Heart left ventricle (tissue), 16 donors: ENCODE measurements around the gene WWOX. TPM values are rescaled to one million over a fixed set of nuclear protein-coding genes. Genes with fewer than 3 reads are reported as not detected.

Source experiments
- ATAC-seq, 4 donors: fragments of 200-7000 bp; cut with Tn5 transposase; one replicate each; pipeline ENCODE4 v1.9.1; 2020 to 2022; ENCODE audit warnings: moderate library complexity in 4 of 4, mild to moderate bottlenecking in 3 of 4, moderate number of reproducible peaks in 1 of 4
- DNase-seq, 5 donors: peaks; one replicate each; pipeline ENCODE4 v3.0.0-alpha.2; 2020
- H3K27ac ChIP-seq, 12 donors: fragments of 200-600 bp; sonication (generic) in 4 of 12; one replicate each; pipeline versions ENCODE4 v1.5.0 to v1.8.0; 2016 to 2022; ENCODE audit warnings: mild to moderate bottlenecking in 2 of 12
- H3K27me3 ChIP-seq, 9 donors: fragments of 200-600 bp; sonication (generic) in 2 of 9; one replicate each; pipeline versions ENCODE4 v1.5.1 to v1.8.0; 2016 to 2022; ENCODE audit warnings: mild to moderate bottlenecking in 3 of 9
- H3K36me3 ChIP-seq, 9 donors: fragments of 200-600 bp; sonication (generic) in 2 of 9; one replicate each; pipeline versions ENCODE4 v1.5.0 to v1.8.0; 2018 to 2022; ENCODE audit warnings: mild to moderate bottlenecking in 2 of 9
- H3K4me1 ChIP-seq, 12 donors: fragments of 200-600 bp; sonication (generic) in 4 of 12; one replicate each; pipeline versions ENCODE4 v1.5.0 to v1.8.0; 2016 to 2022; ENCODE audit warnings: mild to moderate bottlenecking in 3 of 12
- H3K4me3 ChIP-seq, 12 donors: fragments of 200-600 bp; sonication (generic) in 4 of 12; one replicate each; pipeline versions ENCODE4 v1.5.0 to v1.8.0; 2017 to 2022; ENCODE audit warnings: mild to moderate bottlenecking in 9 of 12, moderate library complexity in 4 of 12
- H3K9me3 ChIP-seq, 12 donors: fragments of 200-600 bp; sonication (generic) in 4 of 12; one replicate each; pipeline versions ENCODE4 v1.5.0 to v1.8.0; 2016 to 2022; ENCODE audit warnings: mild to moderate bottlenecking in 1 of 12
- POLR2A ChIP-seq, 2 donors: fragments of 450-650 bp; IDR thresholded peaks; one replicate each; pipeline ENCODE4 v1.6.1; 2017; ENCODE audit warnings: antibody characterized with exemption in 2 of 2, mild to moderate bottlenecking in 2 of 2, moderate library complexity in 2 of 2
- WGBS, 4 donors: extraction: QIAGEN DNeasy Blood & Tissue Kit in 2 of 4; methylation state at CpG; one replicate each; pipeline versions ENCODE4 v1.1.5 to v1.1.7; 2013 to 2018; 5-methylcytosine and 5-hydroxymethylcytosine counted together
- intact Hi-C, 10 donors: fragments of 100-400 bp; cut with DNase I; formaldehyde crosslinking; loops; one replicate each; pipeline versions ENCODE4 v1.11.1 to v1.14.2; 2022
- polyA plus RNA-seq, 2 donors: library from polyadenylated mRNA; stranded (reverse); fragments of 200-250 nt; gene quantifications; one replicate each; pipeline ENCODE4 v1.2.3, GENCODE V29; 2013
- total RNA-seq, 9 donors: library from RNA; depleted of rRNA in 2 of 9; stranded (reverse); fragments of >200 nt in 2 of 9; fragmentation: NEBNext Ultra II Directional in 3 of 9; extraction: Animal tissue kit (Norgen Biotek cat#: 25700) in 3 of 9; gene quantifications; one replicate each; pipeline versions ENCODE4 v1.1.0 to v1.2.4, GENCODE V29; 2016 to 2023
- TF ChIP-seq, protein P1 (sequence below), 12 donors: fragments of 200-600 bp; sonication (generic) in 4 of 12; IDR thresholded peaks; one replicate each; pipeline versions ENCODE4 v1.5.0 to v1.8.0; 2018 to 2022; ENCODE audit warnings: antibody characterized with exemption in 12 of 12, mild to moderate bottlenecking in 5 of 12
- donor health status: ischemic (EF 13 %, LVEDD 7.1; RV severe dilation, severe dysfunction).
- donor health status: healthy with polysubstance abuse.
- donor health status: DM: no; HTN: yes; CAD: no.
- donor health status: DM: no; HTN: no; CAD: no.
- donor health status: ischemic (EF 25% LVEDD 6.9; RV normal size, moderate dysfunction).
- donor health status: ischemic (EF 25% LVEDD 5.7; RV mildly dilated, moderate dysfunction).
- donor health status: healthy.
- donor health status: DM: yes; HTN: yes; CAD: no.
- donor health status: ischemic (EF 35%, LVEDD 5.7; RV mildly dilated, moderate dysfunction).
- donor health status: nonischemic (EF 11% LVEDD 7.7; RV severe dilation, severe dysfunction).
- donor health status: DM: yes; HTN: yes; CAD: no.
- donor health status: PGD.
- donor health status: ischemic (EF 29% LVEDD 5.4; RV normal size, mild dysfunction).
- donor health status: nonischemic (EF 23%, LVEDD 6.1; RV moderate dilation, normal function).

Gene WWOX
- total and polyA plus RNA-seq, 11 donors: 4.3 to 18.3 (median 9.1) TPM

DNA sequence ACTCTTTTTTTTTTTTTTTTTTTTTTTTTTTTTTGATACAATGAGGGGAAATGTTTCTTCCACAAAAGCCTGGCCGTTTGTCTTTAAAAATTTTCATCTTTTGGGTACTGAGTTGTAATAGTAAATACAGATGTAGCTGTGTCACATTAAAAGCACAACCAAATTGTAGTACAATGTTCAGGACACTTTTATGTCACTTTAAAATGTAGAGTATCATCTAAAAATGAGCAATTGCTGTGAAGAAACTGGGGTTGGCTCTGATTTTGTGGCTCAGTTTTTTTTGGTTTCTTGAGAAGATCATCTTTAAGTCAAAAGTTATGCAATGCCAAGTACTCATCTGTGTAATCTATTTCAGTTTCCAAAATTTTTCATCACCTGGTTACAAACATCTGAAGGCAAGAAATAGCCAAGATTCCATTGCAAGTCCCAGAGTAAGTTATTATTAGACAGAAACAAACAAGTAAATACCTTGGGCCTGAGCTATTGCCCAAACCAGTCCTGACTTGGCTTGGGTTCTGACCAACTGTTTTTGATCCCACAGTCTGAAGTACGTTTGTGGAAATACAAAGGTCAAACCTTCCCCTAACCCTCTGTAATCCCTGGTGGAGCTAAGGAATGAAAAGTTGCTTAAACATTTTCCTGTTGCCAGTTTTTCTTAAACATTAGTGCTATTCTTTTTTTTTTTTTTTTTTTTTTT lies 717.2 kb downstream of the WWOX start:
- H3K4me1 ChIP-seq: peaks cover 0 to 35% (median 28%) of the 10 kb centered on the region in 12 donors
- no peaks in the 10 kb centered on the region for H3K36me3 ChIP-seq
- DNase-seq (no peak), ATAC-seq (peak; percentile 57 to 76 (median 65))
- peak overlapping the region in 10 of 12 donors; percentile 33 to 69 (median 49) for H3K27ac ChIP-seq
- no peak overlapping the region for H3K4me3 ChIP-seq
- no peak for TF ChIP-seq POLR2A (IDR thresholded peaks at IDR 0.05)
- TF ChIP-seq, protein P1, sequence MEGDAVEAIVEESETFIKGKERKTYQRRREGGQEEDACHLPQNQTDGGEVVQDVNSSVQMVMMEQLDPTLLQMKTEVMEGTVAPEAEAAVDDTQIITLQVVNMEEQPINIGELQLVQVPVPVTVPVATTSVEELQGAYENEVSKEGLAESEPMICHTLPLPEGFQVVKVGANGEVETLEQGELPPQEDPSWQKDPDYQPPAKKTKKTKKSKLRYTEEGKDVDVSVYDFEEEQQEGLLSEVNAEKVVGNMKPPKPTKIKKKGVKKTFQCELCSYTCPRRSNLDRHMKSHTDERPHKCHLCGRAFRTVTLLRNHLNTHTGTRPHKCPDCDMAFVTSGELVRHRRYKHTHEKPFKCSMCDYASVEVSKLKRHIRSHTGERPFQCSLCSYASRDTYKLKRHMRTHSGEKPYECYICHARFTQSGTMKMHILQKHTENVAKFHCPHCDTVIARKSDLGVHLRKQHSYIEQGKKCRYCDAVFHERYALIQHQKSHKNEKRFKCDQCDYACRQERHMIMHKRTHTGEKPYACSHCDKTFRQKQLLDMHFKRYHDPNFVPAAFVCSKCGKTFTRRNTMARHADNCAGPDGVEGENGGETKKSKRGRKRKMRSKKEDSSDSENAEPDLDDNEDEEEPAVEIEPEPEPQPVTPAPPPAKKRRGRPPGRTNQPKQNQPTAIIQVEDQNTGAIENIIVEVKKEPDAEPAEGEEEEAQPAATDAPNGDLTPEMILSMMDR (IDR thresholded peaks at IDR 0.05): no peak
- no peaks in the 10 kb centered on the region for H3K27me3 ChIP-seq
- intact Hi-C loops: no loop called here
- 19 to 32% (median 28%) methylated on average over 2 of the region's 2 CpGs for WGBS, 4 donors
- H3K9me3 ChIP-seq: no peaks in the 10 kb centered on the region

DNA sequence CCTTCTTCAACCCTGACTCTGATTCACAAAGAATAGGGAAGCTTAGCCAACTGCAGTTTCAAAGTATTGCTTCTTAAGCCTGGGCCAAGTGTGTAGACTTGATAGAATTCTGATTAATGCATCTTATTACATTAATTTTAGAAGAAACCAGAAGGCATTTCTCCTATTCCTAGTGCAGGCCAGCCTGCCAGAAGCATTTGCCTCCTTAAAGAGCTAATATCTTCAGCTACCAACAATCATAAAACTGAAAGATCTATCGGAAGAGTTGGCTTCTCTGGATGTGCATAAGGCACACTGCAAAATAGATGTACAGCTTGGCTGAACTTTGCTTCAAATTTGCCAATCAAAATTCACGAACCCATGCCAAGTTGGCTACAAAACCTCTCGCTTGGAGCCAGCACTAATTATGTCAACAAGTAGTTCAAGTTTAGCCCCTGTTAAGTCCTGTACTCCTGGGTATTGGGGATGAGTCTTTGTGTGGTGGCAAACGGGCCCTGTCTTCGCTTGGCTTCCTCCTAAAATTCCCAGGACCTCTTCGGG lies 717.8 kb downstream of the WWOX start:
- Histone ChIP-seq H3K4me3 (no peak overlapping the region), H3K27ac (peak overlapping the region in 9 of 12 donors; percentile 26 to 69 (median 44)), H3K27me3 (no peaks in the 10 kb centered on the region), H3K9me3 (no peaks in the 10 kb centered on the region), H3K36me3 (no peaks in the 10 kb centered on the region), H3K4me1 (peaks cover 0 to 35% (median 28%) of the 10 kb centered on the region in 12 donors)
- ATAC-seq (peak; percentile 48 to 68 (median 60)), DNase-seq (peak in 2 of 5 donors; percentile 8 to 33)
- TF ChIP-seq POLR2A (IDR thresholded peaks at IDR 0.05): no peak
- TF ChIP-seq, protein P1 (IDR thresholded peaks at IDR 0.05): no peak
- 33 to 41% (median 36%) methylated on average over 6 of the region's 6 CpGs for WGBS, 4 donors
- intact Hi-C loops: no loop called here

DNA sequence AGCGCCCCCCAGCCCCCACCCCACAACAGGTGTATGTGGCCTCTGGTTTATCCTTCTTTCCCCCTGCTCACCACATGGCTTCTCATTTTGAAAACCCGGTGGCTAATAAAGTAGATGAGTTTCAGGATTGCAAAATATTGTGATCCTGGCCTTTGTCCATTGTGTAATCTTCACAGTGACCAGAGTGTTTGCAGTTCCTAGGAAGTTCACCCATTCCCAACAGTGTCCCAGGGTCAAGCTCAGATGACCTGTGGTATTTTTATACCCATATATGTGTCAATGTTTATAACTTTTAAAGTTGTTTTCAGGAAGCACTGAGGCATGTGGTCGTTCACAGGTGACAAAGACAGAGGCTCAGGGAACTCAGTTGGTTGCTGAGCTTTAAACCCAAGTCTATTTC lies 721.9 kb downstream of the WWOX start:
- intact Hi-C loops: no loop called here
- no peak for DNase-seq
- H3K4me1 ChIP-seq: peaks cover 0 to 21% (median 19%) of the 10 kb centered on the region in 12 donors
- H3K36me3 ChIP-seq: no peaks in the 10 kb centered on the region
- TF ChIP-seq, protein P1 (IDR thresholded peaks at IDR 0.05): no peak
- TF ChIP-seq POLR2A (IDR thresholded peaks at IDR 0.05): no peak
- no peak for ATAC-seq
- no peak overlapping the region for H3K4me3 ChIP-seq
- H3K27me3 ChIP-seq: no peaks in the 10 kb centered on the region
- H3K27ac ChIP-seq: no peak overlapping the region
- WGBS, 4 donors: 55 to 96% (median 93%) methylated on average over 3 of the region's 3 CpGs
- H3K9me3 ChIP-seq: no peaks in the 10 kb centered on the region

DNA sequence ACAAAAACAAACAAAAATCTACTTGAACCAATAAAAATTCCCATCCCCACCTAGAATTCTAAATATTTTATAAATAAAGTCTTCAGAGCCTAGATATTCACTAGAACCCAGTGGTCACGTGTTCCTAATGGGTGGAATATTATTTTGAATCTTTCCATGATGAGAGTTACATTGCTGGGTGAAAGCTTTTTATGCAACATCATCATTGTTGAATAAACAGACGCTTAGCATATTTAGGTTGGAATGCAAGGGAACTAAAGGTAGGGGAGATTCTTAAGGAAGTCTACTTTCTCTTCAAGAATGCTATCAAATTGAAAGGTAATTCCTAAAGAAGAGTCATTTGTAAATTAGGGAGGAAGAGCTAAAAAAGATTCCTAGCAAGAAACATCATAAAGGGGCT lies 723.1 kb downstream of the WWOX start:
- no peaks in the 10 kb centered on the region for H3K27me3 ChIP-seq
- no peak for DNase-seq
- H3K9me3 ChIP-seq: no peaks in the 10 kb centered on the region
- H3K27ac ChIP-seq: no peak overlapping the region
- intact Hi-C loops: no loop called here
- H3K4me1 ChIP-seq: peaks cover 0 to 9% (median 8%) of the 10 kb centered on the region in 12 donors
- 90 to 97% (median 95%) methylated on average over 2 of the region's 2 CpGs for WGBS, 4 donors
- no peak overlapping the region for H3K4me3 ChIP-seq
- no peak for ATAC-seq
- H3K36me3 ChIP-seq: no peaks in the 10 kb centered on the region
- TF ChIP-seq POLR2A (IDR thresholded peaks at IDR 0.05): no peak
- TF ChIP-seq, protein P1 (IDR thresholded peaks at IDR 0.05): no peak
